Superior temporal gyrus (tissue), 1 donor: ENCODE measurements around the gene CDK4.

ENCODE experiments used
- DNase-seq: peaks from one replicate; pipeline ENCODE4 v3.0.0-alpha.2; 2016; ENCODE audit errors: extremely low spot score

The CDK4 gene

DNA sequence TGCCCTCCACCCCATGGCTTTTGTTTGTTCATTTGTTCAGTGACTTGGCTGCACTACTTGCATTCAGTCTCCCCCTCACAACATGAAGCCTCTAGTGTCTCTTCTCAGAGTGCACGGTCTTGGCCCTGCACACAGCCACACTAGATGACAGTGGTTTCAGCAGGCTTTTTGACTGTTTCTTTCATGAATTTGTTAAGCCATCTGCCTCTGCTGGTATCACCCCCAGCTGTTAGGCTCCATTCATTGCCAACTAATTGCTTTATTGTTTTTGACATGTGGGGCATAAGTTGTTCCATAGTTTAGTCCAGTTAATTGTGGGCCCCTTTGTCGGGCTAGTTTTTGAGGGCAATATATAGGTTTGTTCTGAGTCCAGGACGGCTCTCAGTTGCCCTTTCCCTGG lies 39.4 kb downstream of the CDK4 start:
- DNase-seq: peak; percentile 30

DNA sequence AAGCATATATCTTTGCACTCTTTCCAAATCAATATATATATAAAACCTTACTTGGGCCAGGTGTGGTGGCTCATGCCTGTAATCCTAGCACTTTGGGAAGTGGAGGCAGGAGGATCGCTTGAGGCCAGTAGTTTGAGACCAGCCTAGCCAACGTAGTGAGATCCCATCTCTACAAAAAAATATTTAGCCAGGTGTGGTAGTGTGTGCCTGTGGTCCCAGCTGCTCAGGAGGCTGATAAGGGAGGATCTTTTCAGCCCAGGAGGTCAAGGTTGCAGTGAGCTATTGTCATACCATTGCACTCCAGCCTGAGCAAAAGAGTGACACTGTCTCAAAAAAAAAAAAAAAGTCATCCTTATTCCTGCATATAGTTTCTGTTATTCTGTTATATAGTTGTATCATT lies 43.8 kb downstream of the CDK4 start:
- no peak for DNase-seq

DNA sequence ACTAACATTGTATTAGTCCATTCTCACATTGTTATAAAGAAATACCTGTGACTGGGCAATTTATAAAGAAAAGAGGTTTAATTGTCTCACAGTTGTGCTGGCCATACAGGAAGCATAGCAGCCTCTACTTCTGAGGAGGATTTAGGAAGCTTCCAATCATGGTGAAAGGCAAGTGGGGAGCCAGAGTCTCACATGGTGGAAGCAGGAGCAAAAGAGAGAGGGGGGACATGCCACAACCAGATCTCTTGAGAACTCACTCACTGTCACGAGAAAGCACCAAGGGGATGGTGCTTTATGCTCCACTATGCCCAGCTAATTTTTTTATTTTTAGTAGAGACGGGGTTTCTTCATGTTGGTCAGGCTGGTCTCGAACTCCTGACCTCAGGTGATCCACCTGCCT lies 44.9 kb downstream of the CDK4 start:
- no peak for DNase-seq

DNA sequence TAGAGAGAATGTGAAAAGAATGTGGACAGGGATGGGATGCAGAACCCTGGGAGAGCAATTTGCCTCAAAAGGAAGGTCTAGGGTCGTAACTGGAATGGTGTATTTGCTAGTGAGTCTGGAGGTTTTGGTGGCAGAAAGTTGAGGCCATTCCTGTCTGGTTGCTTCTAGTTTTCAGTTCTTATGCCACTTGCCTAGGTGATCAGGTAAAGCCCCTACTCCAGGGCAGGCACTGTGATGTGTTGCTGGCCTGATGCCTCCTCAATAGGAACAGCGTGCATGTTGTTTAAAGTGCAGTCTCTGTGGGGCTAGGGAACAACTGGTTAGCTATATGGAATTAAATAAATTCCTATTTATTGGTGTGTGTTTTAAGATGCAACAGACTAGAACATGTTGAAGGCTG lies 51.8 kb downstream of the CDK4 start:
- no peak for DNase-seq

DNA sequence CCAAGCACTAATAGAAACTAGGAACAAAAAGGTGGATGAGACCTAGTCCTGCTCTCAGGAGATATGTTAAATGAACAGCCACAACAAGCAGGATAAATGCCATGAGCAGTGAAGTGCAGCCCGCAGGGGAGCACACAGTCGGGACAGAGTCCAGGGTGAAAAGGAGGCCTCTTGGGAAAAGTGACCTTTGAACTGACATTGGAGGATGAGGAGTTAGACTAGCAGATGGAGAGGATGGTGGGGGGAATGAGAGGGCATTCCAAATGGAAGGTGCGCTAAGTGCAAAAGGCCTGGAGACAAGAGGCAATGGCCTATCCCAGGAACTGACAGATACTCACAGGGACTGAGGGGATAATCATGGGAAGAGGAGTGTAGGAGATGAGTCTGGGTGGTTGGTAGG lies 53.7 kb downstream of the CDK4 start:
- DNase-seq: no peak
